Peyer's patch (tissue), 4 donors: Measurements from ENCODE around the gene SPEM2.

Source experiments
- POLR2A ChIP-seq, 2 donors: fragments of 450-650 bp; IDR thresholded peaks; one replicate each; pipeline ENCODE4 v1.5.1; 2017; ENCODE audit warnings: antibody characterized with exemption in 2 of 2, mild to moderate bottlenecking in 2 of 2, moderate library complexity in 2 of 2
- TF ChIP-seq, protein P1 (sequence below), 6 experiments: fragments of 450-650 bp in 4 of 6; fragments of 200-600 bp in 2 of 6; sonication (generic) in 1 of 6; IDR thresholded peaks; one replicate each; pipeline ENCODE4 v1.5.1; 2017 to 2019; ENCODE audit warnings: antibody characterized with exemption in 6 of 6, mild to moderate bottlenecking in 3 of 6, moderate library complexity in 1 of 6

GRCh38 chr17:7404737-7405349 is 20.6 kb upstream of the SPEM2 start:
- TF ChIP-seq, protein P1, sequence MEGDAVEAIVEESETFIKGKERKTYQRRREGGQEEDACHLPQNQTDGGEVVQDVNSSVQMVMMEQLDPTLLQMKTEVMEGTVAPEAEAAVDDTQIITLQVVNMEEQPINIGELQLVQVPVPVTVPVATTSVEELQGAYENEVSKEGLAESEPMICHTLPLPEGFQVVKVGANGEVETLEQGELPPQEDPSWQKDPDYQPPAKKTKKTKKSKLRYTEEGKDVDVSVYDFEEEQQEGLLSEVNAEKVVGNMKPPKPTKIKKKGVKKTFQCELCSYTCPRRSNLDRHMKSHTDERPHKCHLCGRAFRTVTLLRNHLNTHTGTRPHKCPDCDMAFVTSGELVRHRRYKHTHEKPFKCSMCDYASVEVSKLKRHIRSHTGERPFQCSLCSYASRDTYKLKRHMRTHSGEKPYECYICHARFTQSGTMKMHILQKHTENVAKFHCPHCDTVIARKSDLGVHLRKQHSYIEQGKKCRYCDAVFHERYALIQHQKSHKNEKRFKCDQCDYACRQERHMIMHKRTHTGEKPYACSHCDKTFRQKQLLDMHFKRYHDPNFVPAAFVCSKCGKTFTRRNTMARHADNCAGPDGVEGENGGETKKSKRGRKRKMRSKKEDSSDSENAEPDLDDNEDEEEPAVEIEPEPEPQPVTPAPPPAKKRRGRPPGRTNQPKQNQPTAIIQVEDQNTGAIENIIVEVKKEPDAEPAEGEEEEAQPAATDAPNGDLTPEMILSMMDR (IDR thresholded peaks at IDR 0.05): peak in 1 of 6 experiments; percentile 7
- TF ChIP-seq POLR2A (IDR thresholded peaks at IDR 0.05): no peak
